Measurements from ENCODE around the gene KLHL11. TPM values are rescaled to one million over a fixed set of nuclear protein-coding genes. Genes with fewer than 3 reads are reported as not detected.
A peak's percentile ranks its signal among the peaks of the same experiment; 100 is the strongest.

Gene KLHL11
- total and polyA plus RNA-seq, 9 of the 15 experiments (the other 6 are each of a cell fraction or from before 2014, with no cell fraction given) = 0.20 to 17.0 (median 10.3) TPM

DNA sequence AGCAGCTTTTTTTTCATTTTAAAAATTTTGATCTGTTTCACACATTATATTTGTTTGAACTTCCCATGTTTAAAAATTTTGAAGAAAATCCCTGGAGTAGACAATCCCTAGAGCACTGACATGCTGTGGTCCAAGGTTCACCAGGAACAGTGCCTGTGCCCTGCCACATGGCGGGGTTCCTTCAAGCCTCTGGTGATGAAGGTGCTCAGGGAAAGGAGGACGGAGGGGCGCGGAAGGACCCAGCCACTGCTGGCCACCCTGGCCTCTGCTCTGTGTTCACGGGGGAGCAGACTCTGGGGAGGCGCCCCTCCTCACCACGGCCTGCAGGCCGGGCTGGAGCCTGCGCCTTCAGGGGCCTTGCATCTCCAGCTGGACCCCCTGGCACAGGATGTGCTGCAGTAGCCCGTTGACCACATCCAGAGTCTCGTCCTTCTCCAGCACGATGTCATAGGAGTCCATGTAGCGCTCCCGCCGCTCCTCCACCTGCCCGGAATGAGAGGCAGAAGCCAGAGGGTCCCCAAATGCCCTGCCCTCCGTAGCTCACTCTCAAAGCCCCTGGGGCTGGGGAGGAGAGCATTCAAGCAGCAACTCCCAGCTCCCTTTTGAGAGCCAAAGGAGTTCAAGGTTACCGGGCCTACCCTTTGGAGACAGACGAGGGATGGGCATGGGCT lies 39.9 kb downstream of the KLHL11 start:
- Histone ChIP-seq H4K20me1 (replicated peaks; ENCODE audit: control insufficient read depth, insufficient read depth, low read length) (no peaks in the 10 kb centered on the region), H3K4me1 (replicated peaks in 1 of 2; ENCODE audit: control insufficient read depth in 2 of 2, insufficient read depth in 2 of 2, low read length in 2 of 2) (peaks cover 0 to 16% of the 10 kb centered on the region in 2 experiments; a peak in 2 of 5 replicates), H3K4me3 (no peak overlapping the region), H3K79me2 (ENCODE audit: control insufficient read depth, insufficient read depth, low read length) (no peaks in the 10 kb centered on the region), H3K27ac (ENCODE audit: extremely low read depth, low read depth, low read length) (no peak overlapping the region), H3K36me3 (ENCODE audit: control insufficient read depth, insufficient read depth, low read length) (peaks cover 48% of the 10 kb centered on the region), H3K27me3 (ENCODE audit: control insufficient read depth in 2 of 2, insufficient read depth in 2 of 2, low read length in 2 of 2) (no peaks in the 10 kb centered on the region), H3K9ac (ENCODE audit: insufficient read depth in 1 of 2, low read depth in 2 of 2, low read length in 2 of 2) (0 out of 4 replicates have a peak overlapping the region, but pooled peaks of 1 of the 2 experiments have one; percentile 1), H3K9me3 (replicated peaks; ENCODE audit: control insufficient read depth, insufficient read depth, low read depth, low read length) (no peaks in the 10 kb centered on the region), H3K9me1 (ENCODE audit: control insufficient read depth, insufficient read depth, low read length) (no peaks in the 10 kb centered on the region), H3K4me2 (ENCODE audit: insufficient read depth, low read length) (no peak overlapping the region), H2AFZ (ENCODE audit: low read depth, low read length) (no peak overlapping the region)
- BruUV-seq (replicated peaks) = no TSS peak
- ATAC-seq = no peak
- ChIA-PET CTCF (ENCODE audit: low intra/inter-chr PET ratio) (no interaction called here), POLR2A (interaction anchor here (1.1 kb wide), 1 partner anchor 14 kb away, joined by 3 read pairs; the partner anchor contains the start of gene P3H4)
- FAIRE-seq = no peak
- DNase-seq (ENCODE audit: extremely low read depth in 1 of 4, low spot score in 3 of 4) = no peak
- TF ChIP-seq ZNF263 (CRISPR knock-in tag; IDR thresholded peaks at IDR 0.05; ENCODE audit: borderline replicate concordance) (no peak), RBBP5 (IDR thresholded peaks at IDR 0.05; ENCODE audit: borderline replicate concordance, insufficient read depth, low read length, poor library complexity, severe bottlenecking) (no peak), RBFOX2 (IDR thresholded peaks at IDR 0.05; ENCODE audit: low read depth, low read length) (peak; percentile 35; the same call in 1 of the 2 replicates), ZNF354B (CRISPR knock-in tag; IDR thresholded peaks at IDR 0.05) (no peak)
- intact Hi-C loops (cut with micrococcal nuclease) (no loop called here), in situ Hi-C loops (cut with MboI) (no loop called here)
- WGBS (ENCODE audit: insufficient coverage, low coverage, missing lambda C conversion rate) = 84% methylated on average over 15 of the region's 19 CpGs

DNA sequence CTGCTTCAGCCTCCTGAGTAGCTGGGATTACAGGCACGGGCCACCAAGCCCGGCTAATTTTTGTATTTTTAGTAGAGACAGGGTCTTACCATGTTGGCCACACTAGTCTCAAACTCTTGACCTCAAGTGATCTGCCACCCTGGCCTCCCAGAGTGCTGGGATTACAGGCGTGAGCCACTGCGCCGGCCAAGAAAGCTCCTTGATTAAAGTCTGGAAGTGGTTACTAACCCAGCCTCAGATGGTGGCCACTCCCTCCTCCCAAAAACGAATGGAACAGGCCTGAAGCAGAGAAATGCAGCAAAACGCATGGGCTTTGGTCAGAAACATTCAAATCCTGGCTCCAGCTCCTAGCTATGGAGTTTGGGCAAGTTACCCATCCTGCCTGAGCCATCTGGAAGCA lies 41.1 kb downstream of the KLHL11 start:
- WGBS (ENCODE audit: insufficient coverage, low coverage, missing lambda C conversion rate) = 64% methylated on average over 6 of the region's 7 CpGs
- no TSS peak for BruUV-seq (replicated peaks)
- Histone ChIP-seq H3K79me2 (ENCODE audit: control insufficient read depth, insufficient read depth, low read length) (no peaks in the 10 kb centered on the region), H4K20me1 (replicated peaks; ENCODE audit: control insufficient read depth, insufficient read depth, low read length) (no peaks in the 10 kb centered on the region), H3K27me3 (ENCODE audit: control insufficient read depth in 2 of 2, insufficient read depth in 2 of 2, low read length in 2 of 2) (no peaks in the 10 kb centered on the region), H2AFZ (ENCODE audit: low read depth, low read length) (no peak overlapping the region), H3K9me1 (ENCODE audit: control insufficient read depth, insufficient read depth, low read length) (no peaks in the 10 kb centered on the region), H3K27ac (ENCODE audit: extremely low read depth, low read depth, low read length) (no peak overlapping the region), H3K4me3 (no peak overlapping the region), H3K4me2 (ENCODE audit: insufficient read depth, low read length) (no peak overlapping the region), H3K9me3 (replicated peaks; ENCODE audit: control insufficient read depth, insufficient read depth, low read depth, low read length) (no peaks in the 10 kb centered on the region), H3K4me1 (replicated peaks in 1 of 2; ENCODE audit: control insufficient read depth in 2 of 2, insufficient read depth in 2 of 2, low read length in 2 of 2) (peaks cover 2 to 25% of the 10 kb centered on the region in 2 experiments; a peak in 4 of 5 replicates), H3K36me3 (ENCODE audit: control insufficient read depth, insufficient read depth, low read length) (peaks cover 38% of the 10 kb centered on the region), H3K9ac (ENCODE audit: insufficient read depth in 1 of 2, low read depth in 2 of 2, low read length in 2 of 2) (no peak overlapping the region)
- no peak for DNase-seq (ENCODE audit: extremely low read depth in 1 of 4, low spot score in 3 of 4)
- CTCF ChIA-PET (ENCODE audit: low intra/inter-chr PET ratio) = no interaction called here
- POLR2A ChIA-PET = interaction anchor here (0.6 to 1.1 kb wide), 6 partner anchors 10 to 106 kb away, joined by 3 to 4 read pairs (median 3); partner anchors contain the start of gene ODAD4
- FAIRE-seq = no peak
- no peak for ATAC-seq
- intact Hi-C loops (cut with micrococcal nuclease) (no loop called here), in situ Hi-C loops (cut with MboI) (no loop called here)
- TF ChIP-seq ZNF561 (CRISPR knock-in tag; conservative IDR thresholded peaks at IDR 0.05) (no peak), RBFOX2 (IDR thresholded peaks at IDR 0.05; ENCODE audit: low read depth, low read length) (0 out of 2 replicates have a peak, but pooled peaks have one; percentile 7)

Measured in K562 (cell line).